Stimulated activated CD4-positive, alpha-beta T cell treated with anti-CD3 and anti-CD28 coated beads, Interleukin-4, amount 100 ng/mL, for 24 hours (primary cell): ENCODE measurements around the gene KIAA0319L.
"Not testable (repeated sequence)": the region's sequence is repeated elsewhere in the genome, so short reads cannot be mapped to it uniquely, and the experiment has no call there.

Experiments
- DNase-seq: peaks from one replicate; pipeline ENCODE4 v3.0.0-alpha.2; 2020

Gene KIAA0319L

DNA sequence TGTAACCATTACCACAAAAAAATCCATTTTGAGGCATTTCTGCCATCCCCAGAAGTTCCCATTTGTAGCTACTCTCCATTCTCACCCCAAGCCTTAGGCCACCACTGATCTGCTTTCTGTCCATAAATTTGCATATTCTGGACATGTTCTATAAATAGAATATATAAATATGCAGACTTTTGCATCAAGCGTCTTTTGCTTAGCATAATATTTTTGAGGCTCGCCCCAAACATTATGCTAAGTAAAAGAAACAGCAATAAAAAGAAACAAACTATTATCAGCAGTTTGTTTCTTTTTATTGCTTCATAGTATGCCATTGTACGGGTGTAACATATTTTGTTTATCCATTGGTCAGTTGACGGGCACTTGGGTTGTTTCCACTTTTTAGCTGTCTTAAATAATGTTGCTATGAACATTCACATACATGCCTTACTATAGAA is 23.8 kb upstream of the KIAA0319L start:
- DNase-seq = no peak

DNA sequence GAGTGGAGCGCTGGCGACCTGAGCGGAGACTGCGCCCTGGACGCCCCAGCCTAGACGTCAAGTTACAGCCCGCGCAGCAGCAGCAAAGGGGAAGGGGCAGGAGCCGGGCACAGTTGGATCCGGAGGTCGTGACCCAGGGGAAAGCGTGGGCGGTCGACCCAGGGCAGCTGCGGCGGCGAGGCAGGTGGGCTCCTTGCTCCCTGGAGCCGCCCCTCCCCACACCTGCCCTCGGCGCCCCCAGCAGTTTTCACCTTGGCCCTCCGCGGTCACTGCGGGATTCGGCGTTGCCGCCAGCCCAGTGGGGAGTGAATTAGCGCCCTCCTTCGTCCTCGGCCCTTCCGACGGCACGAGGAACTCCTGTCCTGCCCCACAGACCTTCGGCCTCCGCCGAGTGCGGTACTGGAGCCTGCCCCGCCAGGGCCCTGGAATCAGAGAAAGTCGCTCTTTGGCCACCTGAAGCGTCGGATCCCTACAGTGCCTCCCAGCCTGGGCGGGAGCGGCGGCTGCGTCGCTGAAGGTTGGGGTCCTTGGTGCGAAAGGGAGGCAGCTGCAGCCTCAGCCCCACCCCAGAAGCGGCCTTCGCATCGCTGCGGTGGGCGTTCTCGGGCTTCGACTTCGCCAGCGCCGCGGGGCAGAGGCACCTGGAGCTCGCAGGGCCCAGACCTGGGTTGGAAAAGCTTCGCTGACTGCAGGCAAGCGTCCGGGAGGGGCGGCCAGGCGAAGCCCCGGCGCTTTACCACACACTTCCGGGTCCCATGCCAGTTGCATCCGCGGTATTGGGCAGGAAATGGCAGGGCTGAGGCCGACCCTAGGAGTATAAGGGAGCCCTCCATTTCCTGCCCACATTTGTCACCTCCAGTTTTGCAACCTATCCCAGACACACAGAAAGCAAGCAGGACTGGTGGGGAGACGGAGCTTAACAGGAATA is 20.1 kb upstream of the KIAA0319L start:
- peak; percentile 57 for DNase-seq

GRCh38 chr1:35576766-35577070 is 19.5 kb upstream of the KIAA0319L start:
- DNase-seq = not testable (repeated sequence)

DNA sequence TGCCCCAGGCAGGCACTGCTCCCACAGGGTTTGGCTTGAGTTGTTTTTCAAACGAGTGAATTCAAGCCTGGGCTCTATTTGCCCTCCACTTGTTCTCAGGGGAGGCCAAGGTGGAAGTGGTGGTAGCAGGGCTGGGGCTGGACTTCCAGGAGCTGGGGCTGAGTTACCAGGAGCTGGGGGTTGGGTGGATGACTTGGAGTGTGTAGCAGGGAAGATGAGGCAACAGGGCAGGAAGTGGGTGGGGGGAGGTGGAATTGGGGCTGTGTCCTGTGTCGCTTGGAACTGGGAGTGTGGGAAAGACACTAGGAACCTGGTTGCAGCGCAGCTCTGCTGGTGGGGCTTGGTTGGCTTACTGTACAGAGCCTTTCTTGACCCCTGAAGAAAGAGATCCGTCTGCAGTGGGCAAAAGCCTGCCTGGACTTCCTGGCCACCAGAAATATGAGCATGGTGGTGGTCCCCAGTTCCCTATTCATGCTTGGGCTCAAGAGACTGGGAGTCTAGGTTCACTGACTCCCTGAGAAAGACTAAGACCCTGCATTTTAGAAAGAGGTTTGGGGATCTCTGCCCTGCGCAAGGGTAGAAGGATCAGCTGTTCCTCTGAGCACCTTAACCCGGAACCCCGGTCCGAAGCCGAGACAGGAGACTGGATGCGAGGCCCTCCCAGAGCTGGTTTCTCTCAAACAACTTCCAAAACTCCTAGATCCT is 19.0 kb upstream of the KIAA0319L start:
- no peak for DNase-seq

DNA sequence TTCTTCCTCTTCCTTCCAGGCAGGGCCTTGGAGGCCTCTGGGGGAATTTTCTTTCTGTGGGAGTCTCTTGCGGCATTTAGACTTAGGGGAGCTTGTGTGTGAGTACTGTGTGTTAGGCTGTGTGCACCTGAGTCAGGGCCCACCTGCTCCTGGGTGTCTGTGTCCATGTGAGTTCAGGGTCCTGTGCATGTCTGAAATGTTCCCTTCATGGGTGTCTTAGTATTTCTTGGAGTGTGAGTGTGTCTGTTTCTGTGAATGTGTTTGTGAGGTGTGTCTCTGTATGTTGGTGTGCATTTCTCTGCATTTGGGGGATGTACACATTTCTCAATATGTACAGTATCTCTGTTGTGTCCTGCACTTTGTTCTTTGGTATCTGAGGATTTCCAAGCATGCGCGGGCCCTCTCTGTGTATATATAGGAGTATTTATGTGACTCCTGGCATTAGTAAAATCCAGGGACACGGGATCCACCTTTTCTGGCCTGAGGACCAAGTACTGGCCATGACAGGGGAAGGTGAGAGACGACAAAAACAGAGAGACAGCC is 18.3 kb upstream of the KIAA0319L start:
- no peak for DNase-seq

GRCh38 chr1:35574655-35575415 is 17.6 kb upstream of the KIAA0319L start:
- no peak for DNase-seq

DNA sequence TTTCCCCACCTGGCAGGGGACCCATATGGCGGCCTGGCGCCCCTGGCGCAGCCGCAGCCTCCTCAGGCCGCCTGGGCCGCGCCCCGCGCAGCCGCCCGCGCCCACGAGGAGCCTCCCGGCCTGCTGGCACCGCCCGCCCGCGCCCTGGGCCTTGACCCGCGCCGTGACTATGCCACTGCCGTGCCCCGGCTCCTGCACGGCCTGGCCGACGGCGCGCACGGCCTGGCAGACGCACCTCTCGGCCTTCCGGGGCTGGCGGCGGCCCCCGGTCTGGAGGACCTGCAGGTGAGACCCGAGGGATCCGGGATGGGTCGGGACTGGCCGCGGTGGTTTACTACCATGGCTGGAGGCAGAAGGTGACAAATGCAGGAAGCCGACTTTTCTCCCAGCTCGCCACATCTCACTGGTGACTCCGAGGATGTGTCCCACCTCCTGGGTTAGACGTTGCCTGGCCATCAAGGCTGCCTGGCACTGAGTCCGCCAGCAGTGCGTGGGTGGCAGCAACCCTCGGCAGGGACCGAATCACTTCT is 17.0 kb upstream of the KIAA0319L start:
- DNase-seq = no peak

GRCh38 chr1:35573198-35574124 is 16.3 kb upstream of the KIAA0319L start, which contains the start of gene TFAP2E:
TFAP2E (plus strand) TSS chr1:35573314; CDS start chr1:35573578, 264 bp downstream.
- DNase-seq = no peak

DNA sequence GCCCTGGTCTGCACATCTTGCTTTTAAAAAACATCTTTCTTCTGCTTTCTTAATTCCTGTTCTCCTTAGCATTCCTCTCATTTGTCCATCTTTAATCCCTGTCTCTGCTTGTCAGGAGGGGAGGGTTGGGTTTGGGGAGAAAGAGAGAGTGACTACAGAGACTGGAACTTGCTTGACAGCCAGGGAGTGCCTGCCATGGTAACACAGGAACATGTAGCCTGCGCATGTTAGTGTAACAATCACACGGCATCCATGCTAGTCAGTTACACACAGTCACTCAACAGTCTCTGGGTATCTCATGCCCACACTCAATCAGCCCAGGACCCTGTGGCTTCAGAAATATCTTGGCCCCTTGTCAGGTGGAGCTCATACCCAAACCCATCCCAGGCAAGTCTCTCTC is 15.1 kb upstream of the KIAA0319L start:
- DNase-seq = no peak

DNA sequence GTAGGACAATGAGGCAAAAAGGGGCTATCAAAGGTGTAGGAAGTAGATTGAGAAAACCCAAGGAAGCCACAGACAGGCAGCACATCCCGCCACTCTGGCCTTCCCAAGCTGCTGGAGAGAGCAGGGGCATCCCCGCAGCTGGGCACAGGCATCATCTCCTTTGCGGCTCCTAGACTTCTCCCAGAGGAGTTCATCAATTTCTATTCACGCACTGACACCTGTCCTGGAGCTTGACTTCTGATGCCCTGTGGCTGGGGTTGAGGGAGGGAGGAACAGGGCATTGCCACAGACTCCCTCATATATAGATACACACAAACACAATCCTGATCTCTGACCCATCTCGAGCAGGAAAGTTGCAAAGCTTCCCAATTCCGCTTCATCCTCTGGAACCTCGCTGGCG is 14.1 kb upstream of the KIAA0319L start:
- DNase-seq = no peak

GRCh38 chr1:35570589-35571137 is 13.5 kb upstream of the KIAA0319L start:
- no peak for DNase-seq

GRCh38 chr1:35569936-35570335 is 12.7 kb upstream of the KIAA0319L start:
- DNase-seq = no peak

DNA sequence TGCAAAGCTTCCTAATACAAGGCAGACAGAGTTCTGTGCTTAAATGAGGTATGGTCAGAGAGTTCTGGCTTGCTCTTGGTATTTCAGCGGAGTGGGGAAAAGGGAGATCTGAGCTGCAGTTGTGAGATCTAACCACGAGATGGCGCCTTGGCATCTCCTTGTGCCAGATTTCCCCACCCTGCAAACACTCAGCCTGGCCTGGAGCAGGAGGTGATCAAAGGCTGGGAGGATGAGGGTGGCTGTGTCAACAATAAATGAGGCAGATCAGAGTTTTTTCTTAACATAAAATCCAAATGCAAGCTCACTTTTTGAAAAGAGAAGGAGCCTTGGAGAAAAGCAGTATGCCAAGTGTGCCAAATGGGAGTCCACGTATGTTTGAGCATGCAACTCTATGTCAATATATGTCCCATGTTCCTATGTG is 11.8 kb upstream of the KIAA0319L start:
- DNase-seq = peak; percentile 71

GRCh38 chr1:35567947-35568558 is 10.8 kb upstream of the KIAA0319L start:
- no peak for DNase-seq

DNA sequence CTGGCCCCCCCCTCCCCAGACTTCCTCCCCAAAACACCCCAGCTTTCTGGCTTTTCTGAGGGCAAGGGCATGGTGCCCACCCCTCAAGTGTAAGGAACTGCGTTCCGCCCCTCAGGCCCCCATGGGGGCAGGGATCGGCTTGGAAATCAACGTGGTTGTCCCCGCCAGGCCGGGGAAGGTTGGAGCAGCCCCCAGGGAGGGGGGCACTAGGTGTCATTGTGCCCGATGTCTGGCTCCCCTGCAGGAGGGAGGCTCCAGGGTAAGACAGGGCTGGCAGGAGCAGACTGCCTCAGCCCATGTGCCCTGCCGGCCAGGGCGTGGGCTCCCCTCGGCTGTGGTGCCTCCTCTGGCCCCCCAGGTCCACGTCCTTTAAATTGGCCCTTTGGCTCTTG is 8.5 kb upstream of the KIAA0319L start:
- DNase-seq = no peak

DNA sequence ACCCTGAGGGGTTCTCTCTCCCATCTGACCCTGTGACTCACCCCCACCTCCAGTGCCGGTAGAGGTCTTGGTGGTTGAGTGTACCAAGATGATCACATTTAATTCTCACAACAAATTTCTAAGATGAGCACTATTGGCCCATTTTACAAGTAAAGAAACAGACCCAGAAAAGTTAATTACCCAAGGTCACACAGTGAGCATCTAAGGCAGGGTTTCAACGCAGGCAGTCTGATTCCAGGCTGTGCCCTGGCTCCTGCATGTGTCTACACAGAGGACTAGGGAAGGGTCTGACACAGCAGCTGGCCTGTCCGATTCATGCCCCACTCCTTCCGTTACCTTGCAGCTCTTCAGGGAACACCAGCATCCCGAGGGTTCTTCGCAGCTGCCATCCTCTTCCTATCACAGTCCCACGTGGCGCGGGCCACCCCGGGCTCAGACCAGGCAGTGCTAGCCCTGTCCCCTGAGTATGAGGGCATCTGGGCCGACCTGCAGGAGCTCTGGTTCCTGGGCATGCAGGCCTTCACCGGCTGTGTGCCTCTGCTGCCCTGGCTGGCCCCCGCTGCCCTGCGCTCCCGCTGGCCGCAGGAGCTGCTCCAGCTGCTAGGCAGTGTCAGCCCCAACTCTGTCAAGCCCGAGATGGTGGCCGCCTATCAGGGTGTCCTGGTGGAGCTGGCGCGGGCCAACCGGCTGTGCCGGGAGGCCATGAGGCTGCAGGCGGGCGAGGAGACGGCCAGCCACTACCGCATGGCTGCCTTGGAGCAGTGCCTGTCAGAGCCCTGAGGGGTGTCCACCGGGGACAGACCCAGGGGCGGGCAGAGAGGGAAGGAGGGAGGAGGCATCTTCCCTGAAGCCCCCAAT is 7.9 kb upstream of the KIAA0319L start:
- DNase-seq = no peak

DNA sequence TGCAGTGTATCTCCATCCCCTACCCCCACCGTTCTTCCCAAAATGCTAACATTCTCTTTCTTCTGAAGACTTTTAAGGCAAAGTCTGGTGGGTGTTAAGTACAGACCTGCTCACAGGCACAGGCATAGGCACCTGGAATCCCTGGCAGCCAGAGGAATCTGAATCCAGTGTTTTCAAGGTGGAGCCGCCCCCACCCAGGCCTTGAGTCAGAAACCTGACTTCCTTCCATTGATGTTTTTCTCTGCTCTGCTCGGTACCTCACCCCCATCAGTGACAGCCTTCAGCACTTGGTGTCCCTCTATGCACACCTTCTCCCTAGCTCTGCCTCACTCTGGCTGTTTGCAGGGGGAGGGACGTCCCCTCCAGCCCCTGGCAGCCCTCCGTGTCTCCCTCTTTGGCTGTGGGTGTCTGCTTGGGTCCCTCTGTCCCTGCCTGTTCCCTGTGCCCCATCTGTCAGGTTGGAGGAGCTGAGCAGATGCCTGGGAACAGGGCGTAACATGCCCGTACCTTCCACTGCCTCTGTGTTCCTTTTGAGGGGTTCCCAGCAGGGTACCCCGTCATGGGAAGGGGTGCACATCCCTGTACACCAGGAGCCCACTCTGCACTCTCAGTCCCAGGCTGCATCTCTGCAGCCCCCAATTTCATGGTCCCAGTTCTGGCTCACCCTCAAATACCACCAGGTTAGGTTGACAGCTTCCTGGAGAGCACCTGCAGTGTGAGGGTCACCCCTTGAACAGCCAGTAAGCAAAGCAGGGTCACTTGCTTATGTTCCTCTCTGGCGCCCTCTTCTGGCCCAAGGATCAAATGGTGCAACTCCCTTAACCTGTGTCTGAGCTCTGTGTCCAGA is 7.1 kb upstream of the KIAA0319L start:
- DNase-seq = peak; percentile 85

DNA sequence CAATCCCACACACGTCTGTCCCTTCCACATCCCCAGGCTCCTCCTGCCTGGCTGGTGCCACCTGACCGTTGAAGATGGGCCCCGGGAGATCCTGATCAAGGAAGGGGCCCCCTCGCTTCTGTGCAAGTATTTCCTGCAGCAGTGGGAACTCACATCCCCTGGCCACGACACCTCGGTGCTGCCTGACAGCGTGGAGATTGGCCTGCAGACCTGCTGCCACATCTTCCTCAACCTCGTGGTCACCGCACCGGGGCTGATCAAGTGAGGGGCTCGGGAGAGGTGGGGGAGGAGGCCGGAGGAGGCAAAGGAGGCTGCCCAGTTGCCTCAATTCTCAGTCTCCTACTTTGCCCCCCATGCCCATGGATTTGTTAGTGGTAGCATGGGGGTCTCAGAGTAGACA is 6.0 kb upstream of the KIAA0319L start:
- DNase-seq = no peak
